Ovary (tissue), 3 donors: Measurements from ENCODE around the gene NR1H2.

Experiments
- CTCF ChIP-seq, 3 donors: fragments of 450-650 bp in 2 of 3; fragments of 200-600 bp in 1 of 3; IDR thresholded peaks; one replicate each; pipeline versions ENCODE4 v1.5.1 to v1.8.0; 2016 to 2022; ENCODE audit warnings: antibody characterized with exemption in 3 of 3, mild to moderate bottlenecking in 1 of 3
- EP300 ChIP-seq: sonication (generic); formaldehyde crosslinking; IDR thresholded peaks from one replicate; pipeline ENCODE4 v1.6.1; 2017; ENCODE audit warnings: antibody characterized with exemption
- POLR2A ChIP-seq: fragments of 450-650 bp; IDR thresholded peaks from one replicate; pipeline ENCODE4 v1.6.1; 2017; ENCODE audit warnings: antibody characterized with exemption, mild to moderate bottlenecking, moderate library complexity
- donor health status: DM: no; HTN: no; CAD: no.

- TF ChIP-seq CTCF (IDR thresholded peaks at IDR 0.05) (no peak), EP300 (no peak), POLR2A (no peak)
These were observed 46.4 kb downstream of the NR1H2 start for GRCh38 chr19:50422397-50423278.
